ENCODE data around the gene AP3D1. TPM values are rescaled to one million over a fixed set of nuclear protein-coding genes. Genes with fewer than 3 reads are reported as not detected.

The AP3D1 gene
- polyA plus RNA-seq, 3 donors: 68.0 to 70.9 (median 69.8) TPM

GRCh38 chr19:2081873-2082810 lies 69.2 kb downstream of the AP3D1 start:
- 79 to 88% (median 81%) methylated on average over 30 of the region's 30 CpGs for WGBS, 3 donors
- H3K27ac ChIP-seq (ENCODE audit: low read depth, low read length): no peak overlapping the region

- no peak overlapping the region for H3K27ac ChIP-seq (ENCODE audit: low read depth, low read length)
- WGBS, 3 donors: 84 to 87% (median 84%) methylated on average over 23 of the region's 23 CpGs
Measured at GRCh38 chr19:2080336-2080988, 70.9 kb downstream of the AP3D1 start.

DNA sequence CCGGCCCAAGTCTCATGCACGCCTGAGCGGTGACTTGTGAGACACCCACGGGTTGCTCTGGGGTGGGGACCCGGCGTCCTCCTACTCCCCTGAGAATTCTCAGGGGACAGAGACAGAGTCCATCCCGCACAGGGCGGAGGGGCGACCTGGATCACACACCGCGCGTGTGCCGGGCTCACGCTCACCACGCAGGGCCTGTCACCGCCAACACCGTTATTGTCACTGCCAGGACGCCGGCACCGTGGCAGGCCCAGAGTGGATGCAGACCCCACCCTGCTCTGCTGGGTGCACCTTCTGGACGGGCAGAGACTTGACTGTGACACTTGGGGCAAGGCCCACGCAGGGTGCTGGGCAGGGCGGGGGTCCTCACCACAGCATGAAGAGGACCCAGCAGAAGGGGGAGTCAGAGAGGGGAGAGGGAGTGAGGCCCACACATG lies 71.5 kb downstream of the AP3D1 start:
- WGBS, 3 donors: 85 to 89% (median 87%) methylated on average over 21 to 23 of the region's 23 CpGs
- H3K27ac ChIP-seq (ENCODE audit: low read depth, low read length): no peak overlapping the region

- no peak overlapping the region for H3K27ac ChIP-seq (ENCODE audit: low read depth, low read length)
- 92 to 93% (median 93%) methylated on average over 31 to 32 of the region's 32 CpGs for WGBS, 3 donors
Measured at GRCh38 chr19:2079076-2079864, 72.1 kb downstream of the AP3D1 start.

GRCh38 chr19:2077833-2078619 lies 73.3 kb downstream of the AP3D1 start:
- no peak overlapping the region for H3K27ac ChIP-seq (ENCODE audit: low read depth, low read length)
- 96% methylated on average over 44 of the region's 44 CpGs for WGBS, 3 donors

- H3K27ac ChIP-seq (ENCODE audit: low read depth, low read length): no peak overlapping the region
- WGBS, 3 donors: 92 to 95% (median 94%) methylated on average over 7 of the region's 7 CpGs
Measured at GRCh38 chr19:2077398-2077797, 74.0 kb downstream of the AP3D1 start.

GRCh38 chr19:2076526-2076944 lies 74.8 kb downstream of the AP3D1 start:
- WGBS, 3 donors: 93 to 97% (median 95%) methylated on average over 32 of the region's 32 CpGs

DNA sequence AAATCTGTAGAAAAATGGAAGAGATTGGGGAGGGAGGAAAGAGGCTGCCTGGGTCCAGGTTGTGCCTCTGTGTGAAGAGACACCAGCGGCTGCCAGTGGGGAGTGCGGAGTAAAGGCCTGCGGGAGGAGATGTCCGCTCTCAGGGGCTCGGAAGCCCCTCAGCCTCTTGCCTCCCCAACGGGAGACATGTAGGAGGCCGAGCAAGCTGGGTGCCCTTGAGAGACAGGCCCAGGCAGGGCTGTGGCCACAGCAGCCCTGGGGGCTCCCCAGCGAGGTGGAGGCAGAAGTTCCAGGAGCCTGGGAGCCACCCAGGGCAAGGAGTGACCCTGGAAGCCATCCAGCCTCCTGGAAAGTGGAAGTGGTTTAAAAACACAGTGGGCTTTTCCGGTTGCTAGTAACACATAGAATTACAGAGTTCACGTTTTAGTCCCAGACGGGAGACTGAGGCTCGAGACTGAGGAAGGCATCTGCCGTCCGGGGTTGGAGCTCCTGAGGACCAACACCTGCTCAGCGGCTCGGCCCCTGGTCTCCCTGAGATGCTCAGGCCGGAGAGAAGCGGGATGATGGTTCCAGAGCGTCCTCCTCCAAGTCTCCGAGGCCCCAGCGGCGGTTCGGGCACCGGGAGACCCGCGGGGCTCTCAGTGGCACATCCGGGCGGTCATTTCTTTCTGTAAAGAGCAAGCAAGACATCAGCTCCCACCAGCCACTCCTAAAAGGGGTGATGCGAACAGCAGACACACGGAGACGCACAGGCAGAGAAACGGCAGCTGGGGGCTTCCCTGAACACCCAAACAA lies 78.4 kb downstream of the AP3D1 start:
- 87 to 92% (median 88%) methylated on average over 32 of the region's 32 CpGs for WGBS, 3 donors
- H3K27ac ChIP-seq (ENCODE audit: low read depth, low read length): no peak overlapping the region

More at GRCh38 chr19:2076526-2076944, 74.8 kb downstream of the AP3D1 start:
- no peak overlapping the region for H3K27ac ChIP-seq (ENCODE audit: low read depth, low read length)

DNA sequence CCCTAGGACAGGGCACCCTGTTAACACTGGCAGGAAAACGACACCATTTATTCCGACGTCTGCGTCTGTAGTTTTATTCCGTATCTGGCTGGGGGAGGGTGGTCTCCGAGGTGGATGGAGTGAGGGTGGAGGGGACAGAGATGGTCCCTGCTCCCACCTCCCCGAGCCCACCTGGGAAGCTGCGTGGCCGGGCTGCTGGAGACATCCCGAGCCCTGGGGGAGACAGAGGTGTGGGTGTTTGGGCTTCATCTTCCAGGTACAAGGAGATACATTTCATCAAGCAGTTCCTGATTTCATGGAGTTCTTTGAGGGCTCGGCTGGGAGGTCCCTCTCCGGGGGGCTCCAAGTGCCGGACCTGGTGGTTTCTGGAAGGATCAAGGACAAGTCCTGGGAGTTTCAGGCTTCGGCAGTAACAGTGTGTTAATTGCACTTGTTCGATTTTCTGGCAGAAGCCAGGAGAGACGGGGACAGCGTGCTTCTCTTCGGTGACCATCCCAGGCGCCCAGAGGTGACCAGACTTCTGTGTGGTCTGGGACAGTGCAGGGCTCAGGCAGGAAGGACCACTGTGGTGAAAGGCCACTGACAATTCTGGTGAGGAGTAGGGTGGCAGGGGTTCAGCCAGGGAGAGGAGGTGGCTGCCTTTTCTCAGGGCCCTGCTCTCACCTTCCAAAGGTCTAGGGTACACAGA lies 80.2 kb downstream of the AP3D1 start:
- 87 to 90% (median 88%) methylated on average over 19 of the region's 19 CpGs for WGBS, 3 donors
- H3K27ac ChIP-seq (ENCODE audit: low read depth, low read length): no peak overlapping the region

DNA sequence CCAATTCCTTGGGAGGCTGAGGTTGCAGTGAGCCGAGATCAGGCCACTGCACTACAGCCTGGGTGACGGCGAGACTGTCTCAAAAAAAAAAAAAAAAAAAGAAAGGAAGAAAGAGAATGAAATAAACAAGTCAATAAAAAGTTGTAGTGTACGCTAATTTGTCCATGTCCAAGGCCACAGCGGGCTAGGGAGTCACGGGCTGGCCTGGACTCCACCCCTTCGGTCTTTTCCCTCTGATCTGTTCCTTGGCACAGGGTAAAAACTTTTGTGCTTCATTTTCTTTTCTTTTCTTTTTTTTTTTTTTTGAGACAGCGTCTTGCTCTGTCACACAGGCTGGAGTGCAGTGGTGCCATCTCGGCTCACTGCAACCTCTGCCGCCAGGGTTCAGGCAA lies 80.9 kb downstream of the AP3D1 start:
- 67 to 80% (median 69%) methylated on average over 10 of the region's 10 CpGs for WGBS, 3 donors
- H3K27ac ChIP-seq (ENCODE audit: low read depth, low read length): no peak overlapping the region

GRCh38 chr19:2064788-2065524 lies 86.4 kb downstream of the AP3D1 start:
- WGBS, 3 donors: 67 to 78% (median 75%) methylated on average over 32 to 38 of the region's 38 CpGs
- H3K27ac ChIP-seq (ENCODE audit: low read depth, low read length): peak overlapping the region; percentile 20

DNA sequence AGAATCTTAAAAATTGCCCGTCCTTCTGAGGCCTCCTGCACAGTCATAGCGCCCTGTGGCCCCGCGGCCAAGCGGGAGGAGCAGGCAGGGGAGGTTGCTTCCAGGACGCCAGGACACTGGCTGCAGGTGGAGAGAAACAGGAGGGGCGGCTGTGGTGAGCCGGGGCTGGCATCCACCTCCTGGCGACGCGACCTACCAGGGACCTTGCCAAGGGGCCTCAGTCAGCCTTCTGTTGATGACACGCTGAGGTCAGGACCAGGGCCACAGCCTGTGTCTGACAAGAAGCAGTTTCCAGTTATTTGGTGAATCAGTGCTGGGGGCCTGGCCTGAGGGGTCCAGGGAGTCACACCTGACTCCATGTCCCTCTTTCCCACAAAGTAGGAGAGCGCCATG lies 87.0 kb downstream of the AP3D1 start:
- H3K27ac ChIP-seq (ENCODE audit: low read depth, low read length): peak overlapping the region; percentile 20
- 70 to 86% (median 85%) methylated on average over 13 of the region's 13 CpGs for WGBS, 3 donors

DNA sequence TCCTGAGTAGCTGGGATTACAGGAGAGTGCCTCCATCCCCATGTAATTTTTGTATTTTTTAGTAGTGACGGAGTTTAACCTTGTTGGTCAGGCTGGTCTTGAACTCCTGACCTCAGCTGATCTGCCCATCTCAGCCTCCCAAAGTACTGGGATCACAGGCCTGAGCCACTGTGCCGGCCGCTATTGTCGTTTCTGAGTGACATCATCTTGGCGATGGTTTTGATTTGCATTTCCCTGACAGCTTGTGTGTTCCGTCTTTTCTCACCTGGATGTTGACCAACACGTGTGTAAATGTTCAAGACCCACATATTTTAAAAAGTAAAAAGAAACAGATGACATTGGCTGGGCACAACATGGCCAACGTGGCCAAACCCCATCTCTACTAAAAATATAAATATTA lies 87.5 kb downstream of the AP3D1 start:
- no peak overlapping the region for H3K27ac ChIP-seq (ENCODE audit: low read depth, low read length)
- 84 to 88% (median 87%) methylated on average over 8 of the region's 8 CpGs for WGBS, 3 donors

DNA sequence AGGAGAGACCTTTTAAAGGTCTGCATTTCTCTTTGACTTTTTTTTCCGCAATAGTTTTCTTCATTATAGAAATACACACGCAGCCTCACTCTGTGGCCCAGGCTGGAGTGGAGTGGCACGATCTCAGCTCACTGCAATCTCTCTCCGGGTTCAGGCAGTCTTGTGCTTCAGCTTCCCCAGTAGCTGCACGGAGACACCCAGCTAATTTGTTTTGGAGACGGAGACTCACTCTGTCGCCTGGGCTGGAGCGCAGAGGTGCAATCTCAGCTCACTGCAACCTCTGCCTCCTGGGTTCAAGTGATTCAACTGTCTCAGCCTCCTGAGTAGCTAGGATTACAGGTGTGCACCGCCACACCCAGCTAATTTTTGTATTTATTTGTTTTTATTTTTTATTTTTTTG lies 88.6 kb downstream of the AP3D1 start:
- H3K27ac ChIP-seq (ENCODE audit: low read depth, low read length): no peak overlapping the region
- 85 to 90% (median 87%) methylated on average over 9 of the region's 9 CpGs for WGBS, 3 donors

DNA sequence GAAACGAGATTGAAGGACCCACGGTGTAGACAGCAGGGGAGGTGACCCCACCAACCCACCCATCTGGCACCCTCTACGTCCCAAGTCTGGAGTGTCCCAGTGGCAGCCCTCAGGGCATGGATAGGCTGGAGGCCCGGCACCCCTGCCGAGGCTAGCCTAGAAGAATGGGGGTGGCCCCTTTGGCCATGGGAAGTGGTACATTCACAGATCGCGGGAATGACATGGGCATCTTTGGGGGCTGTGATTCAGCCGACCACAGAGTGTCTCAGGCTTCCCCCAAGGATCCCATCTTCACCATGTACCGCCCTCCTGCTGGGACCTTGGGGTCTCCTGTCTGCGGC lies 89.0 kb downstream of the AP3D1 start:
- 55 to 64% (median 56%) methylated on average over 10 of the region's 10 CpGs for WGBS, 3 donors
- no peak overlapping the region for H3K27ac ChIP-seq (ENCODE audit: low read depth, low read length)

Measured in adipose tissue (tissue), 3 donors.